Measurements from ENCODE around the gene IFIT2. TPM values are rescaled to one million over a fixed set of nuclear protein-coding genes. Genes with fewer than 3 reads are reported as not detected.

Gene IFIT2
- total RNA-seq, 1 experiment from 2014 or later, result 0.15 TPM

GRCh38 chr10:89345367-89346000, 43.6 kb downstream of the IFIT2 start (continued):
- TF ChIP-seq E2F1 (CRISPR knock-in tag; IDR thresholded peaks at IDR 0.05) (no peak), USF1 (CRISPR knock-in tag; IDR thresholded peaks at IDR 0.05) (no peak), RORB (CRISPR knock-in tag; IDR thresholded peaks at IDR 0.05) (no peak), ATF2 (CRISPR knock-in tag; IDR thresholded peaks at IDR 0.05; ENCODE audit: borderline replicate concordance, low read depth) (no peak), ZNF532 (CRISPR knock-in tag; IDR thresholded peaks at IDR 0.05; ENCODE audit: borderline replicate concordance) (no peak), ZNF425 (CRISPR knock-in tag; conservative IDR thresholded peaks at IDR 0.05) (no peak), ZNF138 (CRISPR knock-in tag; conservative IDR thresholded peaks at IDR 0.05) (no peak), ZBTB43 (CRISPR knock-in tag; IDR thresholded peaks at IDR 0.05) (no peak)

GRCh38 chr10:89346405-89347254, 44.8 kb downstream of the IFIT2 start:
- DNase-seq (ENCODE audit: low spot score) (no peak), ATAC-seq (peak; percentile 55)
- Mint-ChIP-seq H3K4me1 (peaks cover 77% of the 10 kb centered on the region), H3K27me3 (ENCODE audit: low read depth) (no peaks in the 10 kb centered on the region), H3K9me3 (no peaks in the 10 kb centered on the region), H3K36me3 (no peaks in the 10 kb centered on the region), H3K27ac (peak overlapping the region; percentile 82), H3K4me3 (no peak overlapping the region)
- ChIA-PET CTCF (interaction anchor here (0.6 to 1.4 kb wide), 4 partner anchors 16 to 252 kb away, joined by 3 to 6 read pairs (median 3); partner anchors contain the start of gene IFIT1), POLR2A (no interaction called here)
- no peak for TF ChIP-seq MLX (CRISPR knock-in tag; IDR thresholded peaks at IDR 0.05)
- no peak for TF ChIP-seq ZNF532 (CRISPR knock-in tag; IDR thresholded peaks at IDR 0.05; ENCODE audit: borderline replicate concordance)
- no peak for TF ChIP-seq RORB (CRISPR knock-in tag; IDR thresholded peaks at IDR 0.05)
- TF ChIP-seq E2F4 (CRISPR knock-in tag; IDR thresholded peaks at IDR 0.05; ENCODE audit: borderline replicate concordance, low read depth), result no peak
- TF ChIP-seq MAX (CRISPR knock-in tag; IDR thresholded peaks at IDR 0.05), result peak; percentile 60
